NCI-H1417 treated with DMSO at 0.1 percent for 48 hours (cell line): ENCODE measurements around the gene IGFALS.
A peak's percentile ranks its signal among the peaks of the same experiment; 100 is the strongest.
"Not testable (repeated sequence)": the region's sequence is repeated elsewhere in the genome, so short reads cannot be mapped to it uniquely, and the experiment has no call there.

ENCODE experiments used
- DNase-seq: peaks from one replicate; lab custom pipeline; 2025; lab: John Stamatoyannopoulos, UW

IGFALS gene

GRCh38 chr16:1818204-1818872 lies 24.8 kb upstream of the IGFALS start:
- no peak for DNase-seq

GRCh38 chr16:1817716-1818115 lies 24.2 kb upstream of the IGFALS start:
- no peak for DNase-seq

- DNase-seq: no peak
Measured at GRCh38 chr16:1817276-1817589, 23.7 kb upstream of the IGFALS start.

- no peak for DNase-seq
Measured at GRCh38 chr16:1816396-1817275, 23.1 kb upstream of the IGFALS start.

GRCh38 chr16:1815461-1815860 lies 22.0 kb upstream of the IGFALS start:
- no peak for DNase-seq

DNA sequence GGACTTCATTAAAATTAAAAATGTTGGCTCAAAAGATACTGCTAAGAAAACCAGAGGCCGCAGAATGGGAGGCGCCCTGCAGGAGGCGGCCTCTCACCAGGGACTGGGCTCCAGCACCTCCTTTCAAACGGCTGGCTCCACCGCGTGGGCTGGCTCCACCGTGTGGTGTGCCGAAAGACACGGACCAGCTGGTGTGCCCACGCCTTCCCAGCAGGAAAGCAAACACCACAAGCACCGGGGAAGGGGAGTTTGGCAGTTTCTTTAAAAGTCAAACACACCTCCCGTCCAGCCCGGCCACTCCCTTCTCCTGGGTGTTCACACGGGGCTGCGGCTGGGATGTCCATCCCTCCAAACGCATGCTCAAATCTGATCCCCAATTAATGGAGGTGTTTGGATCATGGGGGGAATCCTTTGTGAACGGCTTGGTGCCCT lies 19.2 kb upstream of the IGFALS start:
- DNase-seq: peak; percentile 17

GRCh38 chr16:1810536-1810935 lies 17.0 kb upstream of the IGFALS start:
- DNase-seq: no peak

- DNase-seq: no peak
Measured at GRCh38 chr16:1810106-1810505, 16.6 kb upstream of the IGFALS start.

- no peak for DNase-seq
Measured at GRCh38 chr16:1809281-1809801, 15.8 kb upstream of the IGFALS start.

GRCh38 chr16:1808691-1809090 lies 15.2 kb upstream of the IGFALS start:
- no peak for DNase-seq

- no peak for DNase-seq
Measured at GRCh38 chr16:1807626-1808025, 14.1 kb upstream of the IGFALS start.

DNA sequence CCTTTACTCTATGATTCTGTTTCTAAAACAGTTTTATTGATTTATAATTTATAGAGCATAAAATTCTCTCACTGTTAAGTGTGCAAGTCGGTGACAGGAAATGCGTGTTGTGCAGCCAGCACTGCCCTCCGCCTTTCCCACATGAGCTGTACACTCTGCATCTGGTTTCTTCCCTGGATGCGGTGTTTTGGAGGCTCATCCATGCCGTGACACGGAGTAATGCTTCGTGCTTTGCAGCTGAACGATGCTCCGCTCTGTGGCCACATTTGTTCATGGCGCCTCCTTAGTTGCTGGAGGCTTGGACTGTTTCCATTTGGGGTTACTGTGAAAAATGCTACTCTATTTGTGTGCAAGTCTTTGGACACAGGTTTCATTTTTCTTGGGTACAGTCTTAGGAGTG lies 7.2 kb upstream of the IGFALS start:
- no peak for DNase-seq

GRCh38 chr16:1799263-1799662 lies 5.8 kb upstream of the IGFALS start:
- not testable (repeated sequence) for DNase-seq

DNA sequence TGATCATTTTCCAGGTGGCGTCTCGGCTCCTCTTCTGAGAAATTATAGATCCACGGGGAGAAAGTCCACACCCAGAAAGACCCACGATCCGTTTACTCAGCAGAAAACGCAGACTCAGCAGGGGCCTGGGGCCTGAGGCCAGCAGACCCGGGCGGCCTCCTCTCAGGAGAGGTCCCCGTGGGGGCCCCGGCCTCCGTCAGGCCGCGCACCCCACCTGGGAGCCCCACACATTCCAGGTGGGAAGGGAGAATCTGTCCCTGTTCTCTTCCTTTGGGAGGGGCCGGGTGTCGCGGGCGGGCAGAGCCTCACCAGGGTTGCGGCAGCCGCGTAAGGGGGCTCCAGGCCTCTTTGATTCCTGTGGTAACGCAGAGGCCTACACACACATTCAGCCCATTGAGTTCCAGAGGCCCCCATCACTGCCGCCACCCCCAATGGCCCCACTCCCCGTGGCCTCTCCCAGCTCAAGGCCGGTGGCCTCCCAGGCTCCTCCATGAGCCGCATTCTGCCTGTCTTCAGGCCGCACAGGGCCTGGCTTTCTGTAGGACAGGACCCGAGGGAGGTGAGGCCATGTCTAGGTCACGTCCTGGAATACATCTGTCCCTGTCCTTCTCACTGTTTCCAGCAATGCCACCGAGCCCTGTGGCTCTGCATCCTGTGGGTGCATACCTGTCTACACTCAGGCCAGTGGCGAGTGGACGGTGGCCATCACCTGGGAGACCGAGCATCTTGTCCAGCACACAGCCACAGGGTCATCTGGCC lies 1.6 kb upstream of the IGFALS start:
- DNase-seq: no peak

DNA sequence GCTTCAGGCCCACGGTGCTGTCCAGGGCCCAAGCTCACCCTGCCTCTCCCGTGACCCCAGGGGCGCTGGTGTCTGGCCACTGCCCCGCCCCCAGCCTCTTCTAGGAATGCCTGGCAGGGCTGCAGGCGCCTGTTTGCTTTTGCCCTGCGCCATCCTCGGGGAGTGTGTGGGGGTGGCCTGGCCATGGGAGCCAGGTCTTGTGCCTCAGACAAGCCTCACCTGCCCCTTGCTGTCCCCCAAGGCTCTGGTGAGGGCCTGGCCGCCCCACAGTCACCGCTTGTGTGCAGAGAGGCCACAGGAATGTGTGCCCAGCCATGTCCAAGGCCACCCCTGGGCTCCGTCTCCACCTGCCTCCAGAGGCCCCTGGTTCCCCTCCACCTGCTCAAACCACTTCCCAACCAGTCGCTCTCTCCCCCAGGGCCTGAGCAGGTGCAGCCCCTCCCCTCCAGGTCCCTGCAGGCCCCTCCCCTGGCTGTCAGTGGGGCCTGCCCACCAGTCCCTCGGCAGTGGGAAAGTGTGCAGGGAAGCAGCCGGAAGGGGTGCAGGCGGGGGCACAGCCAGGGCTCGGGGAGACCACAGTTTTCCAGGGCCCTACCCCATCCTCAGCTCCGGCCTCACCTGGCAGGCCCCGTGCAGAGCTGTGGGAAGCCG lies 841 bp upstream of the IGFALS start:
- no peak for DNase-seq

DNA sequence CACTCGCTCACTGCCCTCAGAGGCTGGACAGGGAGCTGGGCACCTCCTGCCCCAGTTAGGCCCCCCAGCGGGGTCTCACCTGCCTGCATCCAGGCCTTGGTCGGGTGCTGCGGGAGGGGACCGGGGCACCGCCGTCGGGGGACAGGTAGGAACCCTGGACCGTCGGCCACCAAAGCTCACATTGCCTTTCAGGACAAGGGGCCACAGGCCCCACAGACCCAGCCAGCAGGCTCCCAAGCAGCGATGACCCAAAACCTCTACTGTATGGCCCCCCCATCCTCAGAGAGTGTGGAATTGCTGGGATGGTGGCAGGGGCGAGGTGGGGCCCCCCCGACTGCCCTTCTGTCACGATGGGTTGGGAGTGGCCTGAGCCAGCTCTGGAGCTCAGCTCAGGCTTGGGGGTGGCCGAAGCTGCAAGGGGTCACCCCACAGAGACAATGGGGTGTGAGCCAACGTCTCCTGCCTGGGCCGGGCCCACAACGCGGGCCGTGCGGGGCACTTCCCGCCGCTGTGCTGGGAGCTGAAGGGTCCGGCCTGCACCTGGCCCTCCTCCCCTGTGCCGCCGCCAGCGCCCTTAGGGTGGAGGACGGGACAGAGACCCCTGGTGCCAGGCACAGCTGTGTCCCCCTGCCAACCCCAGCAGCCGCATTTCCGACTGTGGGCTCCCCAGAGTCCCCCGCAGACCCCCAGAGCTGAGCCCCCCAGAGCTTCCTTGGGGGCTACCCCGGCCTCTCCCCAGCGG lies 498 bp downstream of the IGFALS start:
- no peak for DNase-seq

GRCh38 chr16:1791943-1792812 lies 1.3 kb downstream of the IGFALS start:
- DNase-seq: no peak

- DNase-seq: no peak
Measured at GRCh38 chr16:1791256-1791942, 2.1 kb downstream of the IGFALS start.

DNA sequence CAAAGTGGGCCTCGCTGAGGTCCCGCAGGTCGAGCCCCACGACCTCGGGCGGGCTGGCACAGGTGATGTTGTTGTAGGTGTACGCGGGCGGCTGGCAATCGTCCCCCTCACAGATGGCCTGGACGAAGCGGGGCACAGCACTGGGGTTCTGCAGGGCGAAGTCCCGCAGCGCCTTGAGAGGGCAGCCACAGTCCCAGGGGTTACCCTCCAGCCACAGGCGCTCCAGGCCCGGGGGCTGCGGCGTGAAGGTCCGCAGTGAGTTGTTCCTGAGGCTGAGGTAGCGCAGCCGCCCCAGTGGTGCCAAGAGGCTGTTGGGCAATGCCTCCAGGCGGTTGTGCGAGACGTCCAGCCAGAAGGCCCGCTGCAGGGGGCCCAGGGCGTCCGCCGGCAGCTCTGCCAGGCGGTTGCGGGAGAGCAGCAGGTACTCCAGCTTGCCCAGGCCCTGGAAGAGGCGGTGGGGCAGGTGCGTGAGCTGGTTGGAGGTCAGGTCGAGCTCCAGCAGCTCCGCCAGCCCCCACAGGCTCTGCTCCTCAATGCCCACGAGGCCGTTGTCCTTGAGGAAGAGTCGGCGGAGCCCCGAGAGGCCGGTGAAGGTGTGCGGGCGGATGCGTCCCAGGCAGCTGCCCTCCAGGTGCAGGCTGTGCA lies 2.8 kb downstream of the IGFALS start:
- DNase-seq: no peak
